Activated T-cell treated with anti-CD3 and anti-CD28 coated beads, Interleukin-2, amount 50 U/mL, for 1 hour (primary cell): ENCODE results near the gene UTP25.
"Not testable (repeated sequence)": the region's sequence is repeated elsewhere in the genome, so short reads cannot be mapped to it uniquely, and the experiment has no call there.

Experiments used
- DNase-seq: peaks from one replicate; pipeline ENCODE4 v3.0.0-alpha.2; 2020

UTP25 gene

GRCh38 chr1:209827384-209828262 lies at the start of gene UTP25:
TSS of gene UTP25 (plus strand) at chr1:209827972. CDS start at chr1:209828064, 92 bp downstream.
- peak; percentile 94 for DNase-seq

- DNase-seq = no peak
These were observed 49.7 kb upstream of the UTP25 start for GRCh38 chr1:209778102-209778501.

DNA sequence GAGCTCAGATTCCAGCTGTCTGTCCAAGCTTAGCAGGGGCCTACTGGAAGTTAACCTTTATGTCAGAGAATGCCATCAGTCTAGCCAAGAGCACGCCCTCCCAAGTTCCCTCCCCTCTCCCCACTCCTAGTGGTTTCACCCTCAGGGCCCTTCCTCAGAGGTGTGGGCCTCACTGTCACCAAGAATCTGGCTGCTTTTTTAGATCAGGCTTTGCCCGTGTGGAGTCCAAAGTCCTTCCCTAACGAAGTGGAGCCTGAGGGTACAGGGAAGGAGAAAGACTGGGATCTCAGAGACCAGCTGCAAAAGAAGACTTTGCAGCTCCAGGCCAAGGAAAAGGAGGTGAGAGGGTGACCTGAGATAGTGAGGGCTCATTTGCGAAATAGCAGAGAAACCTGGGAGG lies 47.5 kb upstream of the UTP25 start:
- DNase-seq = no peak

GRCh38 chr1:209783386-209783785 lies 44.4 kb upstream of the UTP25 start:
- DNase-seq = no peak

DNA sequence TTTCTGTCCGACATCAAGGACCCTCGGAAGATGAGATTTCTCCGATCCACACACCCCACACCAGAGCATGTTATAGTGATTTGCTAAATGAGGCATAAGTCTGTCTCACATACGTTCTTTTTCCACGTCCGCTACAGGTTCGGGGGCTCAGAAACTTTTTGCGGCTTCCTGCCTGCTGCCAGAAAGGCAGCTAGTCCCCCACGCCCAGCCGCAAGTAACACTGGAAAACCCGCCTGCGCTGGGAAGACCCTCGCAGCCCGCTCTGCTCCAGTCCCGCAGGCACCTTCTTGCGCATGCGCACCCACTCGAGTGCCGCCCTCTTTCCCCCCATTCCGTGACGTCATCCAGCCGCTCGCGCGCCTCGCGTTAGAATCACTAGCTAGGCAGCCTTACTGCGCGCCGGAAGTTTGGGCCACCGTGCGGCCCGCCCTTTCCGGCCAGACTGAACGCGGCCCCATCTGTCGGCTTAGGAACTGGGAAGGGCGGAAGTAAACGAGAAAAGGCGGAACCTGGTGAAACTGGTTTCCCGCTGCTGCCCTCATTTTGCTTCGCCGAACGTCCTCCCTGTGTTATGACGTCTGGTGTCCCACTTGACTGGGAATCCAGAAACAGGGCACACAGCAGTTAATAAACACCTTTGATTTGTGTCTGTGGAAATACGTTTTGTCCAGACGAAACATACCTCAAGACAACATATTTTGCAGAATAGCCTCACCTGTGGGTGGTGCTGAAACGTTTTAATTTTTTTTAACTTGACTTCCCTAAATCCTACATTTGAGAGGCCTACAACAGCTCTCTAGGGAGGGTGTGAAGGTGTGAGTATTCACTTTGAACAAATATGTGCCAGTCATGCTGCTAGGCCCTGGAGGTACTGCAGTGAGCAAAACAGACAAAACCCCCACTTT lies 43.3 kb upstream of the UTP25 start, which contains the start of gene C1orf74:
Gene C1orf74, minus strand, starts transcription at position 295 of the 905 bp plus-strand sequence. CDS start 925 bp downstream, outside the sequence.
- peak; percentile 100 for DNase-seq

GRCh38 chr1:209785592-209785991 lies 42.2 kb upstream of the UTP25 start:
- DNase-seq = no peak

DNA sequence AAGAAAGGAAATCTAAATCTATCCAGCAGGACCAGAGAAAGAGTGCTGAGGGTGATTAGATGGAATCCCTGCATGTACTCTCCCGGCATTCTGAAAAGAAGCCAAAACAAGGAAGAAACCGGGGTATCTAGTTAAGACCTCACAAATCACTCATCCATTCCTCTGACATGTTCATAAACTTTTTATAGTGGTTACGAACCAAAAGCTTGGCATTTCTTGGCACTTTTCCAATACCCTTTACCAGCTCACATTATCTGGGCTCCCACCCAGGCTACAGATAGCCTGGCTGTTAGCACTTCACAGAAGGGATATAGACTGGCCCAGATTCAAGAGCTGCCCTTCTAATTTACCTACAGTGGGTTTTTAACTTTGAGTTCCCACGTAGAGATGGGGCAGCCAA lies 41.6 kb upstream of the UTP25 start:
- DNase-seq = no peak

DNA sequence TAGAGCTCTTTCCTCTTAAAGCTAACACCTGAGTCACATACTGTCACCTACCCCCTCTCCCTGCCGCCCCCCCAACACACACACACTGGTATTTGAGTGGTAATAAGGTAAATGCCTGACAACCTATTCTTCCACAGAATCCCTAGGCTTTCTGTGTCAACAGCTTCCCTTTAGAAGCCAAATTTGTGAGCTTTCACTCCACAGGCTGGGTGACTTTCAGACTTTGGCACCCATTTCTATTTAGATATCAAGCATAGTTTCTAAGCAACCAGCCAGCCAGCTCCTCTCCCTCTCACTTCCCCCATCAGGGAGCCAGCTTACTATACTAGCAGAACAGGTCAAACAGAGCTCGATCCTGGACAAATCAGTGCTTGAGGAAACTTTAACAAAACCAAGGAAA lies 40.2 kb upstream of the UTP25 start:
- no peak for DNase-seq

DNA sequence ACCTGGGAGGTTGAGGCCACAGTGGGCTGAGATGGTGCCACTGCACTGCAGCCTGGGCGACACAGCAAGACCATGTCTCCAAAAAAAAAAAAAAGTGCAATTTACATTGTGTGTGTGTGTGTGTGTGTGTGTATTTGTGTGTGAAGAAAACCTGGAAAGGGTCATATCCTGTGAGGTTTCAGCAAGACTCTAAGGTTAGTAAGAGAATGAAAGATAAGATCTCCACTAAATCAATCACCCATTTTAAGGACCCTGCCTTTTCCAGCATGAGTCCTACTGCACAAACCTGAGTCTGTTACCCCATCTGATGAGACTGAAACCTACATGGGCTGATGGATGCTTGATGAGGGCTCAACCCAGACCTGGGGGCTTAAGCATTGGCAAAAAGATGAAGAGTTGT lies 38.5 kb upstream of the UTP25 start:
- DNase-seq = no peak

DNA sequence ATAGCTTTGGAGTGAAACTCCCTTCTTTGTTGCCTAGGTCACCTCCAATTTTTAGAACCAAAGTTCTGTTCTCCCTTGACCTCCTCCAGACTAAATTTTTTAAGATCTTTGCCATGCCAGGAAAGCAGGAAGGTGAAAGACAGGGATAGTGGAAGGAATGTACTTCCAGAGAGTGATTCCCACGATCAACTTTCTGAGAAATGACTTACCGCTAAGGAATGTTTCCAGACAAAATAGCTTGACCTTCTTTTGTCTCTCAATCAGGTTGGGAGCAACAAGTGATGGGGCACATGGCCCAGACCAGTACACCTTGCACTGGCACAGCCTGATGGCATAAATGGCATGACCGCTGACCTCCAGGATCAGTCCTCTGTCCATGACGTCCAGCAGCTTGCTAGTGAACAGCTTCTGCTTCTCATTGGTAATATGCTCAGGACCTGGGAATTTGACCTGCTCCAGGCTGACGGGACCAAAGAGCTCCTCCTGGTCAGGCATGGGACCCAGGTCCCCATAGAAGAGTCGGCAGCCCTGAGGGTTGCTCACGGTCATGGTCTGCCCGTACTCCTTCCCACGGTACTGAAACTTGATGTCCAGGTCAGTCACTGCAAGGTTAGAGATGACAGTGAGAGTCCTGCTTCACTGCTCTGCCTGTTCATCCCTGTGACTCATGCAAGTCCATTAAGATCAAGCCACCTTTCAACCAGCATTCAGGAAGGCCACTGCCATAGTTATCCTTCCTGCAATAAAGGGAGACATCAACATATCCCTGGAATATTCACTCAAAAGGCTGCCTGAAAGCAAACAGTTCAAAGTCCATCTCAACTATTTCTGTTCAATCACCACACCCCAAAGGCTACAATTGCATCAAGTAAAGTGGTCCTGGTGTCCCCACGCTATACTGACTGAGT lies 37.2 kb upstream of the UTP25 start:
- DNase-seq = no peak

GRCh38 chr1:209791920-209792319 lies 35.9 kb upstream of the UTP25 start:
- DNase-seq = no peak

GRCh38 chr1:209793711-209794110 lies 34.1 kb upstream of the UTP25 start:
- not testable (repeated sequence) for DNase-seq

- DNase-seq = no peak
These were observed 29.7 kb upstream of the UTP25 start for GRCh38 chr1:209797978-209798639.

DNA sequence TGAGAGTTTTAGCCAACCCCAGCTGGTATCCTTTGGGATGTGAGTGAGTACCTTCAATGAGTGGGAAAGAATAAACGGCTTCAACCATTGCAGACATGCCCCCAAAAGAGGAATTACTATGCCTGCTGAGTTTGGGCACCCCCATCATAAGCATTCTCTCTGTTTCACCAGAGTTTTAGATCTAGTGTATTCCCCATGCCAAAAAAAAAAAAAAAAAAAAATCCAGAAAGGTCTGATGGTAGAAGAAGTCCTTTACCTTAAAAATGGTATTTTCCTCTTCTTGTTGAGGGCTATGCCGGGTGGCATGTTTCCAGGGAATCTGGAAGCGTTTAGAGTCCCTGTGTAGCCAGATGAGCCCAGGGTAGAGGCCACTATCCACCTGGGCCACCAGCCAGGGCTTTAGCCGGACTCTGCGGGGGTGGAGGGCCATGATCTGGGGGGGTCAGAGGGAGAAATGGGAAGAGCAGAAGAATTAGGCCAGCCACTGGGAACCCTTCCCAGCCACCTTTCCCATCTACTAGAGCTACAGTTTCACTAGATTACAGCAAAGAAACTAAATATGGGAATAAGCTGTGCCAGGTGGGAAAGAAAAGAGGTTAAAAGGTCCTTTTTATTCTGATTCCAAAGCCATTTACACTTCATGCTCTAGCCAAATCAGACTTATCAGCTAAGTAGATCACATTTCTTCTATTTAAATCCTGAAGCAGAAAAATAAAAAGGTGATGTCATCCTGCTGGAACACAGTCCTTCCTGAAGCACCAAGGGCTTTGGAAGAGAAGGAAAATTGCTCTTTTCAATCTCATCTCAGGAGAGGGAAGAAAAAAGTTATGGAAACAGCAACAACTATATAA lies 26.6 kb upstream of the UTP25 start:
- no peak for DNase-seq

GRCh38 chr1:209802117-209802779 lies 25.5 kb upstream of the UTP25 start:
- DNase-seq = no peak

DNA sequence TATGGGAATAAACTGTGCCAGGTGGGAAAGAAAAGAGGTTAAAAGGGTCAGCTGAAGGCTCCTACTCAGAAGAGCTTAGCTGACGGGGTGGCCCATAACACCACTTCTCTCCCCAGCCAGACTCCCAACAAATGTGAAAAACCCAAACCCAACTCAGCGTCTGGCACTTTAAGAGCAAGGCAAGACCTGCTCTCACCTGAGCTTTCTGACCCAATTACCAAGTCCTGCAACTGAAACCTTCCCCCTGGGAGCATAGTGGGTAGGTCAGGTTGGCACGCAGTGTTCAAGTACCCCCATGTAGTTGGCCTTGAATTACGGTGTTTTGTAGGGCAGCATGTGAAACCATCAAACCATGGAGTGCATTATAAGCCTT lies 25.0 kb upstream of the UTP25 start:
- DNase-seq = no peak

GRCh38 chr1:209803568-209803967 lies 24.2 kb upstream of the UTP25 start:
- DNase-seq = no peak

DNA sequence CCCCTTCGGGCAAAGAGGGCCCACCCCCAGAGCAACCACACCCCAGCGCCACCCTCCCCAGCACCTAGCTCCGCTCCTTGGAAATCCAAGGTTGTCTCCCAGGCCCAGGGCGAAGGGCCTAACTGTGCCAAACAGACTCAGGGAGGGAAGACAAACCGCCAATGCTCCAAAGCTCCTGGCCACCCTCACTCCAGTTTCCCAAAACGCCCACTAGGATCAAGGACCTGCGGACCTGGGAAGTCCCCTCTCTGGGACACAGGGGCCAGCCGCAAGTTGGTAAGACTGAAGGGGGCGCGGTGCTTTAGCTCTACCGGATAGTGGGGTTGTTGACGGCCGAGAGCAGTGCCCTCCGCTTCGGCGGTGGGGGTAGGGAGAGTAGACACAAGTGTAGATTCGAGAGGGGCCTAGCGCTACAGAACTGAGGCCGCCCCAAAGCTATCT lies 22.4 kb upstream of the UTP25 start:
- DNase-seq = no peak

GRCh38 chr1:209805875-209806760 lies 21.7 kb upstream of the UTP25 start, which contains the start of gene IRF6:
TSS of gene IRF6 (minus strand) at chr1:209806142. CDS start at chr1:209801413, 4,729 bp downstream.
- DNase-seq = peak; percentile 86
